SU-DHL-6 (cell line): ENCODE results near the gene TPI1.

Experiments
- H2AFZ ChIP-seq: fragments of 200-600 bp; sonication (generic); 2 replicates; pipeline ENCODE4 v1.6.1; 2014; ENCODE audit warnings: low read depth, mild to moderate bottlenecking, moderate library complexity, mixed read lengths, antibody characterized with exemption, low read length; ENCODE audit not compliant: severe bottlenecking
- H3F3A ChIP-seq: fragments of 200-600 bp; shearing (Covaris generic); 2 replicates; pipeline ENCODE4 v1.6.0; 2016; ENCODE audit warnings: antibody characterized with exemption, mild to moderate bottlenecking; ENCODE audit not compliant: insufficient read depth
- H3K27ac ChIP-seq: fragments of 200-600 bp; sonication (generic); 2 replicates; pipeline ENCODE4 v1.5.1; 2016; ENCODE audit warnings: low read depth, mild to moderate bottlenecking, low read length, moderate library complexity, mixed read lengths
- H3K27me3 ChIP-seq: fragments of 200-600 bp; sonication (generic), shearing (Covaris generic); 2 replicates; pipeline ENCODE4 v1.6.0; 2014; ENCODE audit warnings: mild to moderate bottlenecking, low read length
- H3K36me3 ChIP-seq: fragments of 200-600 bp; sonication (generic); 2 replicates; pipeline ENCODE4 v1.6.1; 2014; ENCODE audit warnings: mild to moderate bottlenecking, low read length, mixed read lengths
- H3K4me2 ChIP-seq: fragments of 300-600, 200-600 bp; shearing (Covaris generic), sonication (generic); 2 replicates; pipeline ENCODE4 v1.6.0; 2014; ENCODE audit warnings: low read length, low read depth, mild to moderate bottlenecking; ENCODE audit not compliant: poor library complexity, severe bottlenecking
- H3K4me3 ChIP-seq: fragments of 200-600 bp; sonication (generic); 2 replicates; pipeline ENCODE4 v1.5.1; 2014; ENCODE audit warnings: antibody characterized with exemption, low read length, mild to moderate bottlenecking, mixed read lengths; ENCODE audit not compliant: insufficient read depth, poor library complexity, severe bottlenecking
- H3K79me2 ChIP-seq: fragments of 200-600 bp; sonication (generic); 2 replicates; pipeline ENCODE4 v1.6.1; 2014; ENCODE audit warnings: mild to moderate bottlenecking, low read length, moderate library complexity; ENCODE audit not compliant: insufficient read depth
- H3K9ac ChIP-seq: fragments of 200-600 bp; sonication (generic); 2 replicates; pipeline ENCODE4 v1.7.0; 2014; ENCODE audit warnings: mild to moderate bottlenecking, low read length
- H3K9me2 ChIP-seq: fragments of 200-600 bp; sonication (generic); replicated peaks from 2 replicates; pipeline ENCODE4 v1.6.1; 2014; ENCODE audit warnings: low read length; ENCODE audit not compliant: insufficient read depth
- H3K9me3 ChIP-seq: fragments of 200-600 bp; sonication (generic); 2 replicates; pipeline ENCODE4 v1.6.1; 2014; ENCODE audit warnings: low read length, mixed read lengths; ENCODE audit not compliant: insufficient read depth
- H4K20me1 ChIP-seq: fragments of 200-600 bp; sonication (generic); 2 replicates; pipeline ENCODE4 v1.6.1; 2014; ENCODE audit warnings: low read depth, mild to moderate bottlenecking, antibody characterized with exemption, low read length, moderate library complexity, mixed read lengths
- EZH2phosphoT487 ChIP-seq: fragments of 200-600 bp; sonication (generic), shearing (Covaris generic); conservative IDR thresholded peaks from 2 replicates; pipeline ENCODE4 v1.6.1; 2018; ENCODE audit warnings: mild to moderate bottlenecking, antibody characterized with exemption, low read length, moderate library complexity, mixed read lengths
- TF ChIP-seq, protein P1 (sequence below): fragments of 200-600 bp; sonication (generic); IDR thresholded peaks from one replicate; pipeline ENCODE4 v1.5.1; 2017; ENCODE audit warnings: antibody characterized with exemption, mild to moderate bottlenecking, low read length, moderate library complexity; ENCODE audit not compliant: insufficient read depth, poor library complexity, severe bottlenecking

Gene TPI1

DNA sequence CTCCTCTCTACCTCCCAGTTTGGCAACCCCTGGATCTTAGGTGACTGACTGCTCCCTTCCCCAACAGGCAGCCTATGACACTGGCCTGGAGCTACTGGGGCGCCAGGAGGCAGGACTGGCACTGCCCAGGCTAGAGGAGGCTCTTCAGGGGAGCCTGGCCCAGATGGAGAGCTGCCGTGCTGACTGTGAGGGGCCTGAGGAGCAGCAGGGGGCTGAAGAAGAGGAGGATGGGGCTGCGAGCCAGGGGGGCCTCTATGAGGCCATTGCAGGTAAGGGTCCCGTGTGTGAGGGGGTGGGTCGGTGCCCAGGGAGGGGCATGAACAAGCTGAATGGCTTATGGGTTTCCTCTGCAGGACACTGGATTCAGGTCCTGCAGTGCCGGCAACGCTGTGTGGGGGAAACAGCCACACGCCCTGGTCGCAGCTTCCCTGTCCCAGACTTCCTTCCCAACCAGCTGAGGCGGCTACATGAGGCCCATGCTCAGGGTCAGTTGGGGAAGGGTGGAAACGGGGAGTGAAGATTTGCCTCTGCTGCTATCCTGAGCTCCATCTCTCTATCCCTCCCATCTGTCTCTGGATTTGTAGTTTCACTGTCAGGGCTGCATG lies 36.9 kb upstream of the TPI1 start:
- H3K27ac ChIP-seq = no peak overlapping the region
- no peak overlapping the region for H3K4me2 ChIP-seq
- no peaks in the 10 kb centered on the region for H3K79me2 ChIP-seq
- no peak overlapping the region for H3K9ac ChIP-seq
- H3F3A ChIP-seq = no peaks in the 10 kb centered on the region
- H3K4me3 ChIP-seq = no peak overlapping the region
- H3K27me3 ChIP-seq = no peaks in the 10 kb centered on the region
- H4K20me1 ChIP-seq = no peaks in the 10 kb centered on the region; the same call in 1 of the 2 replicates
- H3K9me3 ChIP-seq = no peaks in the 10 kb centered on the region
- H2AFZ ChIP-seq = no peak overlapping the region
- H3K36me3 ChIP-seq = no peaks in the 10 kb centered on the region
- no peaks in the 10 kb centered on the region for H3K9me2 ChIP-seq
- no peak for TF ChIP-seq EZH2phosphoT487
- TF ChIP-seq, protein P1, sequence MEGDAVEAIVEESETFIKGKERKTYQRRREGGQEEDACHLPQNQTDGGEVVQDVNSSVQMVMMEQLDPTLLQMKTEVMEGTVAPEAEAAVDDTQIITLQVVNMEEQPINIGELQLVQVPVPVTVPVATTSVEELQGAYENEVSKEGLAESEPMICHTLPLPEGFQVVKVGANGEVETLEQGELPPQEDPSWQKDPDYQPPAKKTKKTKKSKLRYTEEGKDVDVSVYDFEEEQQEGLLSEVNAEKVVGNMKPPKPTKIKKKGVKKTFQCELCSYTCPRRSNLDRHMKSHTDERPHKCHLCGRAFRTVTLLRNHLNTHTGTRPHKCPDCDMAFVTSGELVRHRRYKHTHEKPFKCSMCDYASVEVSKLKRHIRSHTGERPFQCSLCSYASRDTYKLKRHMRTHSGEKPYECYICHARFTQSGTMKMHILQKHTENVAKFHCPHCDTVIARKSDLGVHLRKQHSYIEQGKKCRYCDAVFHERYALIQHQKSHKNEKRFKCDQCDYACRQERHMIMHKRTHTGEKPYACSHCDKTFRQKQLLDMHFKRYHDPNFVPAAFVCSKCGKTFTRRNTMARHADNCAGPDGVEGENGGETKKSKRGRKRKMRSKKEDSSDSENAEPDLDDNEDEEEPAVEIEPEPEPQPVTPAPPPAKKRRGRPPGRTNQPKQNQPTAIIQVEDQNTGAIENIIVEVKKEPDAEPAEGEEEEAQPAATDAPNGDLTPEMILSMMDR = no peak

DNA sequence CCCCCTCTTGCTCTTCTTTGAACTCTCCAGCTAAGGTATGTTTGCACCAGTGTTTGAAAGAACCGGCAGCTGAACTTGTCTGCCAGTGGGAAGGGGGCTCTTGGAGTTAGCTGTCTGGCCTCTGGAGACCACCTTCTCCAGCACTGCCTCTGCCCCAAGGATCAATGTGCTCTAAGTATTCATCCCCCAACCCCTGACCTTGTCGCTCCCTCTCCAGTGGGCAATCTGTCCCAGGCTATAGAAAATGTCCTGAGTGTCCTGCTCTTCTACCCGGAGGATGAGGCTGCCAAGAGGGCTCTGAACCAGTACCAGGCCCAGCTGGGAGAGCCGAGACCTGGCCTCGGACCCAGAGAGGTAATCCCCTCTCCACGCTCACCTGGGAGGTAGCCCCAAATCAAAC lies 36.3 kb upstream of the TPI1 start:
- Histone ChIP-seq H3K27me3 (no peaks in the 10 kb centered on the region), H3K27ac (no peak overlapping the region), H3K4me2 (no peak overlapping the region), H3F3A (no peaks in the 10 kb centered on the region), H4K20me1 (no peaks in the 10 kb centered on the region; the same call in 1 of the 2 replicates), H2AFZ (no peak overlapping the region), H3K36me3 (no peaks in the 10 kb centered on the region), H3K9me3 (no peaks in the 10 kb centered on the region), H3K4me3 (no peak overlapping the region), H3K9ac (no peak overlapping the region), H3K9me2 (no peaks in the 10 kb centered on the region), H3K79me2 (no peaks in the 10 kb centered on the region)
- TF ChIP-seq, protein P1 = no peak
- TF ChIP-seq EZH2phosphoT487 = no peak

DNA sequence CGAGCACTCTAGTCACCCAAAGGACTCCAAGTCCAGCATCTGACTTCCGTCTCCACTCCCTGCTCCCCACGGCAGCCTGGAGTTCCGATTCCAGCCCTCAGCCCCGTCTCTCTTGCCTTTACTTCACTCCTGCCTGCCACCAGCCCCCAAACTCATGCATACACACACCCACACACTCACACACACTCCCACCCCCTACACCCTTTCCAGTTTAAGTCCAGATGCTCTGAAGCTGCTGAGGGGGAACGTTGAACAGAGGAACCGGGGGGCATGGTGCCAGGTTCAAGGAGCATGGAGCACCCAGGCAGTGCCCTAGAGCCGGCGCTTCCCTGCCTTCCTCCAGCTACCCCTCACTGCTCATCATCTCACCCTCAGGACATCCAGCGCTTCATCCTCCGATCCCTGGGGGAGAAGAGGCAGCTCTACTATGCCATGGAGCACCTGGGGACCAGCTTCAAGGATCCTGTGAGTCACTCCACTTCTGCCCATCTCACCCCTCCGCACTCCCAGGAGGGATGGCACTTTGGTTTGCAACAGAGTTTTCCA lies 35.8 kb upstream of the TPI1 start:
- no peak overlapping the region for H3K4me2 ChIP-seq

More for the DNA sequence above, 35.8 kb upstream of the TPI1 start:
- no peak overlapping the region for H3K27ac ChIP-seq
- no peaks in the 10 kb centered on the region for H3F3A ChIP-seq
- H3K36me3 ChIP-seq = no peaks in the 10 kb centered on the region
- H3K9me3 ChIP-seq = no peaks in the 10 kb centered on the region
- no peaks in the 10 kb centered on the region; the same call in 1 of the 2 replicates for H4K20me1 ChIP-seq
- no peaks in the 10 kb centered on the region for H3K79me2 ChIP-seq
- H3K27me3 ChIP-seq = no peaks in the 10 kb centered on the region
- no peak overlapping the region for H3K4me3 ChIP-seq
- no peak overlapping the region for H3K9ac ChIP-seq
- no peak overlapping the region for H2AFZ ChIP-seq
- no peaks in the 10 kb centered on the region for H3K9me2 ChIP-seq
- TF ChIP-seq, protein P1 = no peak
- TF ChIP-seq EZH2phosphoT487 = no peak
